Measurements from ENCODE around the gene NCF4.
A peak's percentile ranks its signal among the peaks of the same experiment; 100 is the strongest.

The NCF4 gene

DNA sequence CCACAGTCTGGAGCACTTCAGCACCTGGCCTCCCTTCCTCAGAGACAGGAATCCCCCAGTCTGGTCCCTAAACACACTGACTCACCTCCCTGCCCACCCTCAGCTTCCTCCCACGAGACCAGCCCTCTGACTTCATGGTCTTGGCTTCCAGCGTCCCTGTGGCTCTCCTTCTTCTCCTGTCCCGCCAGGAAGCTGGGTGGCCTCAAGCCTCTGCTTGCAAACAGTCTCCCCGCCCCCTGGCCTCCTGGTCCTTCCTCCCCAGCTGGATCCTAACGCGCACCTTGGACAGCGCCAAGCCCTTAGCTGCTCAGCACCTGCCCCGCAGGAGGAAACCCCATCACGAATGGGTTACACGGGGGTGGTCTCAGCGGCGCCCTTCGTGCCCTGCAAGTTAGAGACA lies 4.5 kb downstream of the NCF4 start:
- DNase-seq: no peak

DNA sequence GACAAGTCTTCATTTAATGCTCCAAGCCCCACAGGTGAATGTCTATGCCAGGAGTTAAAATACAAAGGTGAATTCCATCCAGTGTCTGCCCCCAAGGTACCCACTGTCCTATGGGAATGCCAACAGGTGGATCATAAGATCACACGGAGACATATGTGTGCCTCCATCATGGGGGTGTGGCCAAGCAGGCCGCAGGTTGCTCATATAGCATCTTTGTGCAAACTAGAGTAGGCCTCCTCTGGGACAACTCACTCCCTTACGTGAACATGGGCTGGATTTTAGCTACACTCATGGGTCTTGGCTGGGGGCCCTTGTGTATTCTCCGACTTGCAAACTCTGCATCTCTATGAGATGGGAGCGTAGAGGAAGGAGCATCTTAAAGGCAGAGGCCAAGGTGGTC lies 6.9 kb downstream of the NCF4 start:
- no peak for DNase-seq

GRCh38 chr22:36868546-36869181 lies 7.9 kb downstream of the NCF4 start:
- no peak for DNase-seq

GRCh38 chr22:36870250-36870649 lies 9.4 kb downstream of the NCF4 start:
- no peak for DNase-seq

GRCh38 chr22:36871669-36872081 lies 10.9 kb downstream of the NCF4 start:
- DNase-seq: no peak

DNA sequence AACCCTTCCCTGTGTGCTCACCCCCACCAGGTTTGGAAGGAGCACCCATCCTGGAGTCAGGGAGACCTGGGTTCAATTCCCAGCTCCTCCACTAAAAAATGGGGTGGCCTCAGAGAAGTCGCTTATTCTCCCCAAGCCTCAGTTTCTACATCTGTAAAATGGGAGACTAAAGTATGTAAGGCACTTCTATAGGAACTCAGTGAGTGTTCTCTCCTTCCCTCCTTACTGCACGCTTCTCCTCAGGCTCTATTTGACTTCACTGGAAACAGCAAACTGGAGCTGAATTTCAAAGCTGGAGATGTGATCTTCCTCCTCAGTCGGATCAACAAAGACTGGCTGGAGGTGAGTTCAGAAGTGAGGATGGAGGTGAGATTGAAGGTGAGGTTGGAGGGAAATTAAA lies 11.3 kb downstream of the NCF4 start:
- DNase-seq: no peak

GRCh38 chr22:36872866-36873498 lies 12.2 kb downstream of the NCF4 start:
- DNase-seq: no peak

DNA sequence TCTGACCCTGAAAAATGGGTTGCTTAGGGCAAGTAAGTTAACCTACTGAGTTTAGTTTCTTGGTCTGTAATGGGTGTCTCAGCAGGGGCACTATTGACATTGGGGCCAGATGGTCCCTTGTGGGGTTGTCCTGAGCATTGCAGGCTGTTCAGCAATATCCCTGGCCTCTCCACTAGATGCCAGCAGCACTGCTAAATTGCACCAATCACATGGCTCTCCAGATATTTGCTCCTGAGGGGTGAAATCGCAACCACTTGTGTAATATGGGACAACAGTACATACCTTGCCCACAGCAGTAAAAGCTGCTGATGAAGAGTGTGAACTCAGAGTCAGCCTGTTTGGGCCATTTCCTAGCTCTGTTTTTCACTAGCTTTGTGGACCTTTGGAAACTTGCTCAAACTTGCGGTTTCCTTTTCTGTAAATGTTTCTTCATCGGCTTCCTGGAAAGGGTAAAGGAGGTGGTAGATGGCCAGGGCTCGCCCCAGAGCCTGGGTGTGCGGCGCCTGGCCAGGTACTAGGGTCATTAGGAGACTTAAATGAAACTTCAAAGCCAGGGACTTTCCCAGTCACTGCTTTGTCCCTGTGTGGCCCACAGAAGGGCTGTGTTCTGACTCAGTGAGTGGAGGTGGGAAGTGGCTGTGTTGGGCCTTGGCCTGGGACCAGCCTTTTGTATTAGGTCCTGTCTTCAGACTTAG lies 13.0 kb downstream of the NCF4 start:
- DNase-seq: no peak

- DNase-seq: no peak
Measured at GRCh38 chr22:36874309-36874696, 13.5 kb downstream of the NCF4 start.

- no peak for DNase-seq
Measured at GRCh38 chr22:36874736-36875135, 13.9 kb downstream of the NCF4 start.

- no peak for DNase-seq
Measured at GRCh38 chr22:36875741-36876140, 14.9 kb downstream of the NCF4 start.

GRCh38 chr22:36879775-36880174 lies 19.0 kb downstream of the NCF4 start:
- no peak for DNase-seq

DNA sequence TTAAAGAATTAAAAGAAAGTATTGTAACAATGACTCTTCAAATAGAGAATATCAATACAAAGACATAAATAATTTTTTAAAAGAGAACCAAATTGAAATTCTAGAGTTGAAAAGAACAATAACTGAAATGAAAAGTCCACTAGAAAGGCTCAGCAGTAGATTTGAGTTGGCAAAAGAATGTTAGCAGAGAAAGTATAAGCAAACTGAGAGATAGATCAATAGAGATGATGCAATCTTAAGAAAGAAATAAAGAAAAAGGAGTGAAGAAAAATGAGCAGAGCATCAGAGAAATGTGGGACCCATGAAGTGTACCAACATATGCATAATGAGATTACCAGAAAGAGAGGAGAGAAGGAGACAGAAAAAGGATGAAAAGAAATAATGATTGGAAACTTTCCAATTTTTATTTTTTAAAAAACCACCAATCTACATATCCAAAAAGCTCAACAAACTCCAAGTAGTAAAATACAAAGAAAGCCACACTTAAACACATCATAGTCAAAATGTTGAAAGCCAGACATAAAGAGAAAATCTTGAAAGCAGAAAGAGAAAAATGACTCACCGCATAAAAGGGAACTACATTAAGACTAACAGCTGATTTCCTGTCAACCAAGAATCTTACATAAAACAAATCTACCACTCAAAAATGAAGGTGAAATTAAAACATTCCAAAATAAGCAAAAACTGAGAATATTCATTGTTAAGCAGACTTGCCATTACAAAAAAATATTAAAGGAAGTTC lies 20.9 kb downstream of the NCF4 start:
- peak in 1 of 2 donors; percentile 57 for DNase-seq

GRCh38 chr22:36884349-36885158 lies 23.7 kb downstream of the NCF4 start:
- DNase-seq: no peak

- no peak for DNase-seq
Measured at GRCh38 chr22:36885474-36885873, 24.7 kb downstream of the NCF4 start.

- DNase-seq: no peak
Measured at GRCh38 chr22:36886016-36886415, 25.2 kb downstream of the NCF4 start.

- DNase-seq: no peak
Measured at GRCh38 chr22:36887162-36887561, 26.4 kb downstream of the NCF4 start.

- no peak for DNase-seq
Measured at GRCh38 chr22:36891646-36892045, 30.8 kb downstream of the NCF4 start.

- no peak for DNase-seq
Measured at GRCh38 chr22:36892292-36892691, 31.5 kb downstream of the NCF4 start.

- no peak for DNase-seq
Measured at GRCh38 chr22:36893262-36893661, 32.5 kb downstream of the NCF4 start.

DNA sequence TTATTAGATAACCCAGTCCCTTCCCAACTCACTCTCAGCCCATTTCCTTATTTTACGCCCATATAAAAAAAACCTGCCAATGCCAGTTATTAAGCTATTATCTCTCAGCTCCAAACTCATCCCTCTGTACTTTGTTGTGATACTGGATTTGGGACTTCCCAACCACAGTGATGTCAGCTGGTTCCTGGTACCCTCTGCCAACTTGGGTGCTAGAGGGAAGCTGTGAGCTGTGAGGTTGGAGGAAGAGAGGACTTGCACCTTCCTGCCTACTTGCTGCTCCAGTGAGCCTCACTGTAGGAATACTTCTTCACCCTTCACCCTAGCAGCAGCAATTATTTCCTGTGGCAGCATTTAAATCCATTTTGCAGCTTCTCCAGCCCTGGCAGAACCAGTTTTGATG lies 33.5 kb downstream of the NCF4 start:
- DNase-seq: no peak

DNA sequence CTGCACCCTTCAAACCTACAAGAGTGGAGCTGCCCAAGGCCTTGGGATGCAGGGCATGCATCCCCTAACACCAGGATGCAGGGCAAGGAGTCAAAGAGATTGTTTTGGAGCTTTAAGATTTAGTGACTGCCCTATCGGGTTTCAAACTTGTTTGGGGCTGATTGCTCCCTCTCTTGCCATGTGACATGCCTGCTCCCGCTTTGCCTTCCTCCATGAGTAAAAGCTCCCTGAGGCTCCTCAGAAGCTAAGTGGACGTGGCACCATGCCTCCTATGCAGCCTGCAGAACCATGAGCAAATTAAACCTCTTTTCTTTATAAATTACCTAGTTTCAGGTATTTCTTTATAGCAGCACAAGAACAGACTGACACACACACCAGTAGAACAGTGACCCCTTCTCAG lies 36.8 kb downstream of the NCF4 start:
- no peak for DNase-seq

- no peak for DNase-seq
Measured at GRCh38 chr22:36898690-36899089, 37.9 kb downstream of the NCF4 start.
